Activated CD4-positive, alpha-beta T cell treated with anti-CD3 and anti-CD28 coated beads for 36 hours (primary cell): ENCODE results near the gene SEMA4C. TPM values are rescaled to one million over a fixed set of nuclear protein-coding genes. Genes with fewer than 3 reads are reported as not detected.
A peak's percentile ranks its signal among the peaks of the same experiment; 100 is the strongest.

Experiments used
- ATAC-seq: fragments of 200-7000 bp; cut with Tn5 transposase; one replicate; pipeline ENCODE4 v1.10.0; 2021; ENCODE audit warnings: mild to moderate bottlenecking, moderate library complexity
- CTCF ChIA-PET: fragments of 350-600 bp; sonication (Branson Sonifier 250); formaldehyde crosslinking; loops from one replicate; lab custom pipeline; 2021; ENCODE audit warnings: antibody characterized with exemption; lab: Charles Lee
- POLR2A ChIA-PET: fragments of 350-600 bp; sonication (Branson Sonifier 250); formaldehyde crosslinking; loops from one replicate; lab custom pipeline; 2021; ENCODE audit warnings: antibody characterized with exemption, inconsistent platforms; lab: Charles Lee
- DNase-seq: peaks from one replicate; pipeline ENCODE4 v3.0.0-alpha.2; 2020
- H3K27ac Mint-ChIP-seq: one replicate; pipeline ENCODE4 v1.8.0; 2021; ENCODE audit warnings: mixed read lengths
- H3K27me3 Mint-ChIP-seq: one replicate; pipeline ENCODE4 v1.8.0; 2021; ENCODE audit warnings: mixed read lengths
- H3K36me3 Mint-ChIP-seq: one replicate; pipeline ENCODE4 v1.8.0; 2021; ENCODE audit warnings: low read depth, mixed read lengths
- H3K4me1 Mint-ChIP-seq: one replicate; pipeline ENCODE4 v1.8.0; 2021; ENCODE audit warnings: mixed read lengths
- H3K4me3 Mint-ChIP-seq: one replicate; pipeline ENCODE4 v1.8.0; 2021; ENCODE audit warnings: mild to moderate bottlenecking, moderate library complexity, mixed read lengths
- H3K9me3 Mint-ChIP-seq: one replicate; pipeline ENCODE4 v1.8.0; 2021; ENCODE audit warnings: low read depth, mixed read lengths
- intact Hi-C, 2 experiments: fragments of 100-400 bp; cut with DNase I in 1 of 2; cut with micrococcal nuclease in 1 of 2; formaldehyde crosslinking; loops; one replicate each; pipeline versions ENCODE4 v1.14.2 to v1.15.1; 2022 to 2024; cut with DNase I, micrococcal nuclease
- total RNA-seq, 2 experiments: library from RNA; stranded (reverse); gene quantifications; one replicate each; pipeline ENCODE4 v1.2.3, GENCODE V29; 2021

SEMA4C gene
- 1 to 10 TPM; 7.5 to 9.6 TPM for total RNA-seq

GRCh38 chr2:96869822-96870625, at the start of gene SEMA4C:
Gene SEMA4C, minus strand, starts transcription at chr2:96870080. Its CDS starts 2,194 bp downstream, at chr2:96867886.
- Mint-ChIP-seq H3K4me1 (peaks cover 53% of the 10 kb centered on the region), H3K27ac (peak within 1 kb of the TSS; percentile 47), H3K9me3 (no peaks in the 10 kb centered on the region), H3K4me3 (peak within 1 kb of the TSS; percentile 78), H3K36me3 (peaks cover 2% of the 10 kb centered on the region), H3K27me3 (peaks cover 6% of the 10 kb centered on the region)
- ChIA-PET POLR2A (interaction anchor here (0.9 kb wide), 1 partner anchor 84 kb away, joined by 4 read pairs; no protein-coding TSS in a partner anchor), CTCF (interaction anchor here (0.7 to 1.7 kb wide), 4 partner anchors 10 to 241 kb away, joined by 3 to 5 read pairs (median 4); partner anchors contain the start of gene ANKRD39)
- intact Hi-C loops, result loop anchor here in 1 of 2 experiments (1.0 to 5.0 kb wide), 4 partner anchors 42 to 792 kb away; partner anchors contain the start of genes ACTR1B and CNNM3
- DNase-seq, result peak; percentile 60
- ATAC-seq, result no peak

- ChIA-PET POLR2A (no interaction called here), CTCF (no interaction called here)
- no peak for ATAC-seq
- peaks cover 13% of the 10 kb centered on the region for H3K36me3 Mint-ChIP-seq
- DNase-seq, result no peak
- no peak overlapping the region for H3K4me3 Mint-ChIP-seq
- peaks cover 12% of the 10 kb centered on the region for H3K9me3 Mint-ChIP-seq
- H3K27me3 Mint-ChIP-seq, result no peaks in the 10 kb centered on the region
- peaks cover 30% of the 10 kb centered on the region for H3K4me1 Mint-ChIP-seq
- no peak overlapping the region for H3K27ac Mint-ChIP-seq
- intact Hi-C loops, result no loop called here
These were observed 49.1 kb upstream of the SEMA4C start for GRCh38 chr2:96918754-96919550.

GRCh38 chr2:96918092-96918753, 48.3 kb upstream of the SEMA4C start:
- Mint-ChIP-seq H3K9me3 (peaks cover 12% of the 10 kb centered on the region), H3K36me3 (peaks cover 15% of the 10 kb centered on the region), H3K27me3 (no peaks in the 10 kb centered on the region), H3K4me1 (peaks cover 31% of the 10 kb centered on the region), H3K4me3 (no peak overlapping the region), H3K27ac (no peak overlapping the region)
- ChIA-PET POLR2A (no interaction called here), CTCF (no interaction called here)
- ATAC-seq (no peak), DNase-seq (no peak)
- intact Hi-C loops, result no loop called here

DNA sequence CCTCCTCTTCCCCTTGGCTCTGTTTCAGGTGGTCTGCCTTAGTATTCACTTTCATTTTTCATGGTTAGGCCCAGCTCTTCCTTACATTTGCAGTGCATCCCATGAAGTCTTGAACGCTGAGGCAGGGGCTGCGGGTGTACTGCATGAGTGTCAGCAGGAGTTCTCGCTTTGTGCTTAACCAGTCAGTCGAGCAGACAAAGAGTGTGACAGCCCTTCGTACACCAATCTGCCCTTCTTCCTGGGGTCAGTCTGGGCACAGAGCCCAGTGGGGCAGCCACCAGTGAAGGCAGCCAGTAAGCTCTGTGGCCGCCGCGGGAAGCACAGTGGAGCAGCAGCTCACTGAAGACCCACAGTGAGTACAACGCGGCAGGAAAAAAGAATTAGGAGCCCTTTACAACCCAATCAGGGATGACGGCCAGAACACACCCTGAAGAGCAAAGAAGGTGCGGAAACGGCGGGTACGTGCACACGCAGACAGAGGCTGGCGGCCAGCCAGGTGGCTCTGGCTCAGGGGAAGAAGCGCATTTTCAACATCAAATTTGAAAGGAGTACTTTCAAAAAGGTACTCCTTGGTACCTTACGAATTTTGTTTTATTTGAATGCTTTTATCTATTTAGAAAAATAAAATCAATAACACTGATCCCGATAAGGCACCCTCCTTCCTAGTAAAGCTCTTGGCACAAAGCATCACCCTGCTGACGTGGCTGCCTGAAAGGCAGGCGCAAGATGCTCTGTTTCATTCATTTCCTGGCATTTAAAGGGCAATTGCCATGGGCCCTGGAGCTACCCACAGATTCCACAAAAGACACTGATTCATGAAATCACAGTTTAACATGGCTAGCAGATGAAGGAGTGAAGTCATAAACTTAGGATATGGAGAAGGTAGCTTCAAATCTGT, 47.0 kb upstream of the SEMA4C start:
- intact Hi-C loops, result no loop called here
- POLR2A ChIA-PET, result no interaction called here
- no peaks in the 10 kb centered on the region for H3K27me3 Mint-ChIP-seq
- H3K9me3 Mint-ChIP-seq, result peaks cover 12% of the 10 kb centered on the region
- no peak for ATAC-seq
- H3K36me3 Mint-ChIP-seq, result peaks cover 15% of the 10 kb centered on the region
- H3K4me3 Mint-ChIP-seq, result no peak overlapping the region
- H3K4me1 Mint-ChIP-seq, result peaks cover 40% of the 10 kb centered on the region
- DNase-seq, result no peak
- CTCF ChIA-PET, result interaction anchor here (1.0 kb wide), 1 partner anchor 59 kb away, joined by 3 read pairs; the partner anchor contains the start of gene ANKRD39
- peak overlapping the region; percentile 27 for H3K27ac Mint-ChIP-seq

DNA sequence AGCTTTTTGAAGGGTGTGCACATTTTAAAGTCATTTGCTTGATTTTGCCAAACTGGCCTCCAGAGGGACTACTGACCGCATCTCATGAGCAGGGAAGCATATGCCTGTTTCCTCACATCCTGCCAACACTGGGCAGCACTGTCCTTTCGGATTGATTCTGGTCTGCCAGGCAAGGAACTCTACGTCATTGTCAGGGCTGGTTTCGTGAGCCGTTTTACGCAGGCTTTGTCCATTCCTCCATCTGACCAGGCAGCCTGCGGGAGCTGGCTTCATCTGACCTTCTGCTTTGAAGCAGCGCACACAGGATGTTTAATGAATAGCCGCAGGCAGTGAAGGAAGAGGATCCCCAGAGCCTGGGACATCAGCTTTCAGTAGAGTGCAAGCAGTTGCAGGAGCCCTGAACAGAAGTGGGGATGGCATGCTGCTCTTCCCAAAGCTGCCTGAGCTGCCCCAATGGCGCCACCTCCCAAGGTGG, 46.3 kb upstream of the SEMA4C start:
- peaks cover 15% of the 10 kb centered on the region for H3K36me3 Mint-ChIP-seq

GRCh38 chr2:96914332-96914731, 44.5 kb upstream of the SEMA4C start:
- intact Hi-C loops, result loop anchor here (5.0 kb wide), 2 partner anchors 42 to 52 kb away; partner anchors contain the start of gene SEMA4C (in 1 of the 2)
- H3K4me1 Mint-ChIP-seq, result peaks cover 52% of the 10 kb centered on the region
- POLR2A ChIA-PET, result no interaction called here
- CTCF ChIA-PET, result no interaction called here
- no peak for ATAC-seq
- H3K36me3 Mint-ChIP-seq, result peaks cover 15% of the 10 kb centered on the region
- peaks cover 12% of the 10 kb centered on the region for H3K9me3 Mint-ChIP-seq
- no peaks in the 10 kb centered on the region for H3K27me3 Mint-ChIP-seq
- peak overlapping the region; percentile 84 for H3K27ac Mint-ChIP-seq
- DNase-seq, result no peak
- H3K4me3 Mint-ChIP-seq, result peak overlapping the region; percentile 31

More for the DNA sequence above, 46.3 kb upstream of the SEMA4C start:
- ChIA-PET CTCF (no interaction called here), POLR2A (no interaction called here)
- Mint-ChIP-seq H3K4me3 (no peak overlapping the region), H3K9me3 (peaks cover 12% of the 10 kb centered on the region), H3K27me3 (no peaks in the 10 kb centered on the region), H3K27ac (no peak overlapping the region), H3K4me1 (peaks cover 45% of the 10 kb centered on the region)
- intact Hi-C loops, result no loop called here
- no peak for ATAC-seq
- DNase-seq, result no peak

DNA sequence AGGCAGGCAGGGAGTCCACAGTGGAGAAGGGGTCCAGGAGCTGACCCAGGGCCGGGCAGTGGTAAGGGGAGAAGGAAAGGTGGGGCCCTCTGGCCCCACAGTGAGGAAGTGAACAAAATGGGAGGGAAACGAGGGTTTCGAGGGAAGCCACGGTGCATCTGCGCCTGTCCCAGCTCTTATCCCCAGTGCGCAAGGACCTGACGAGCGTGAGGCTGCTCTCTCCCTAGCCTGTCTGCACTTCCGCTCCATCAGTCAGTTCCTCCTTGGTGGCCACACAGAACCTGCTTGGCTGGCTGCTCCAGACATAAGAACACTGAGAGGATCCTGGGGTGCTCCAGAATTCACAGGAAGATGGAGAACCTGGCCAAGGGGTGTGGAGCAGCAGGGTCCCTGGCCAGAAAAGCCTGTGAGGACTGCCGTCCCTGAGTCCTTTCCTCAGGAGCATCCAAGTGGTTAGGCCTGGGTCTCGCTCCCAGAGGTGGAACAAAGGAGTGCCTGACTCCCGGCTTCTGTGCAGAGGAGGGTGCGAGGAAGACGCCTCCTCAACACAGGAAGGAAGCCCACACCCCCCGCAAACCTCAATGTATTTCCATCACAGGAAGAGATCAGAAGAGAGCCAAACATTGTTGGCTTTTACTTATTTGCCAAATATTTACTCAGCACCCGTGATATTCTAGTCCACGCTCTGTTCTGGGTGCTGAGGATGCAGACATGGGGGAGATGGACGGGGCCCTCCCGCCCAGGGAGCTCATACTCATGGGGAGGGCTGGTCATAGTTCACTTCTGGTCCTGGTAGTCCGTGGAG, 43.7 kb upstream of the SEMA4C start:
- intact Hi-C loops, result loop anchor here (5.0 kb wide), 2 partner anchors 41 to 51 kb away; partner anchors contain the start of gene SEMA4C (in 1 of the 2)
- Mint-ChIP-seq H3K27me3 (no peaks in the 10 kb centered on the region), H3K27ac (peak overlapping the region; percentile 84), H3K4me1 (peaks cover 54% of the 10 kb centered on the region), H3K36me3 (peaks cover 15% of the 10 kb centered on the region), H3K9me3 (peaks cover 12% of the 10 kb centered on the region), H3K4me3 (peak overlapping the region; percentile 31)
- CTCF ChIA-PET, result interaction anchor here (0.6 to 1.2 kb wide), 3 partner anchors 20 to 1047 kb away, joined by 3 read pairs; no protein-coding TSS in a partner anchor
- DNase-seq, result peak; percentile 72
- POLR2A ChIA-PET, result interaction anchor here (1.2 kb wide), 1 partner anchor 11 kb away, joined by 3 read pairs; no protein-coding TSS in a partner anchor
- peak; percentile 96 for ATAC-seq

GRCh38 chr2:96913117-96913397, 43.2 kb upstream of the SEMA4C start:
- ChIA-PET POLR2A (interaction anchor here (1.2 kb wide), 1 partner anchor 12 kb away, joined by 3 read pairs; no protein-coding TSS in a partner anchor), CTCF (interaction anchor here (0.6 to 1.2 kb wide), 3 partner anchors 21 to 1048 kb away, joined by 3 read pairs; no protein-coding TSS in a partner anchor)
- Mint-ChIP-seq H3K27me3 (no peaks in the 10 kb centered on the region), H3K36me3 (peaks cover 15% of the 10 kb centered on the region), H3K4me3 (peak overlapping the region; percentile 31), H3K4me1 (peaks cover 54% of the 10 kb centered on the region), H3K9me3 (peaks cover 12% of the 10 kb centered on the region), H3K27ac (peak overlapping the region; percentile 84)
- DNase-seq (no peak), ATAC-seq (no peak)
- intact Hi-C loops, result loop anchor here (5.0 kb wide), 2 partner anchors 41 to 51 kb away; partner anchors contain the start of gene SEMA4C (in 1 of the 2)

DNA sequence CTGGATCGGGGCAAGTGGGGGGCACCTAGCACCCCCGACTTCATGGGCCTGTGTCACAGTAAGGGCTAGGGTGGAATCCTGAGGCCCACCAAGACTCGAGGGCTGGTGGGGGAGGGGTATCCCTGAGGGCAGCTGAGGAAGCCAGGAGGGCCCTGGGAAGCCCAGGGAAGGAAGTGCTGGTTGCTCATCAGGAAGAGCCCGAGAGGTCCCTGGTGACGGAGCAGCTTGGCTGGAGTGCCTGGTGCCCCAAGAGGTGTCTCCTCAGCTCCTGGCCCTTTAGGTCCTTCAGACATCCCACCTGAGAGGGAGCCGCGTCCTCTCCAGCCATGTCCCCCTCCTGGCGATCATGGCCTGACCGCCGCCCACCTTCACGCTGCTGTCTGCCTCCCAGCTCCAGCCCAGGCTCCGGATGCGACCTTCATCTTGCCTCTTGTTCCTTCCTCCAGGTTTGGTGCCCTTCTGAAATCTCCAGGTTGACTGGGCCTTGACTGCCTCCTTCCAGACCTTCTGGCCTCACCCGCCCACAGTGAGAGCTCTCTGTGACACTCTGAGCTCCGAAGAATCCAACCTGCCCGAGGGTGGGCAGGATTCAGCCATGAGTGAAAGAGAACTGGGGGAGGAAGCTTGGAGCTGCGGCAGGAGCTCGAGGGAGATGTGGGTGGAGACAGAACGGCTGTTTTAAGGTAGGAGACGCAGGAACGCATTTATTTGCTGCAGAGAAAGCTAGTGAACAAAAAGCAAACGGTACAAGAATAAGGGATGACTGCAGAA, 42.7 kb upstream of the SEMA4C start:
- DNase-seq (no peak), ATAC-seq (no peak)
- ChIA-PET CTCF (interaction anchor here (0.6 to 1.2 kb wide), 4 partner anchors 21 to 1048 kb away, joined by 3 read pairs; no protein-coding TSS in a partner anchor), POLR2A (interaction anchor here (0.5 to 1.2 kb wide), 3 partner anchors 12 to 1314 kb away, joined by 3 to 6 read pairs (median 3); no protein-coding TSS in a partner anchor)
- peak overlapping the region; percentile 31 for H3K4me3 Mint-ChIP-seq
- peaks cover 54% of the 10 kb centered on the region for H3K4me1 Mint-ChIP-seq
- H3K9me3 Mint-ChIP-seq, result peaks cover 12% of the 10 kb centered on the region
- no peaks in the 10 kb centered on the region for H3K27me3 Mint-ChIP-seq
- intact Hi-C loops, result loop anchor here (5.0 kb wide), 2 partner anchors 40 to 50 kb away; partner anchors contain the start of gene SEMA4C (in 1 of the 2)
- H3K36me3 Mint-ChIP-seq, result peaks cover 15% of the 10 kb centered on the region
- H3K27ac Mint-ChIP-seq, result peak overlapping the region; percentile 84
